WI38 (cell line): Measurements from ENCODE around the gene MTAP.

Source experiments
- H3K4me3 ChIP-seq: 2 replicates; pipeline ENCODE4 v1.5.1; 2011; ENCODE audit warnings: low read depth, mild to moderate bottlenecking, control low read depth, low read length
- CTCF ChIP-seq: IDR thresholded peaks from 2 replicates; pipeline ENCODE4 v1.5.1; 2012; ENCODE audit warnings: low read depth, mild to moderate bottlenecking, control low read depth, low read length

Gene MTAP

GRCh38 chr9:21976334-21976875 lies 174.0 kb downstream of the MTAP start:
- no peak for TF ChIP-seq CTCF
- H3K4me3 ChIP-seq, result no peak overlapping the region

- TF ChIP-seq CTCF, result no peak
- no peak overlapping the region for H3K4me3 ChIP-seq
These were observed 180.0 kb downstream of the MTAP start for GRCh38 chr9:21982391-21982790.

- no peak overlapping the region for H3K4me3 ChIP-seq
- no peak for TF ChIP-seq CTCF
These were observed 180.6 kb downstream of the MTAP start for GRCh38 chr9:21982861-21983560.

- no peak overlapping the region for H3K4me3 ChIP-seq
- TF ChIP-seq CTCF, result no peak
These were observed 181.1 kb downstream of the MTAP start for GRCh38 chr9:21983561-21983935.

- H3K4me3 ChIP-seq, result no peak overlapping the region
- no peak for TF ChIP-seq CTCF
These were observed 181.7 kb downstream of the MTAP start for GRCh38 chr9:21984101-21984500.

GRCh38 chr9:21985964-21986667 lies 183.7 kb downstream of the MTAP start:
- TF ChIP-seq CTCF, result no peak
- no peak overlapping the region for H3K4me3 ChIP-seq
